GM12801 (cell line): Measurements from ENCODE around the gene ATF7.

Source experiments
- TF ChIP-seq, protein P1 (sequence below): IDR thresholded peaks from one replicate; pipeline ENCODE4 v1.5.1; 2011; ENCODE audit warnings: control low read depth; ENCODE audit not compliant: insufficient read length; ENCODE audit errors: extremely low read depth

ATF7 gene

DNA sequence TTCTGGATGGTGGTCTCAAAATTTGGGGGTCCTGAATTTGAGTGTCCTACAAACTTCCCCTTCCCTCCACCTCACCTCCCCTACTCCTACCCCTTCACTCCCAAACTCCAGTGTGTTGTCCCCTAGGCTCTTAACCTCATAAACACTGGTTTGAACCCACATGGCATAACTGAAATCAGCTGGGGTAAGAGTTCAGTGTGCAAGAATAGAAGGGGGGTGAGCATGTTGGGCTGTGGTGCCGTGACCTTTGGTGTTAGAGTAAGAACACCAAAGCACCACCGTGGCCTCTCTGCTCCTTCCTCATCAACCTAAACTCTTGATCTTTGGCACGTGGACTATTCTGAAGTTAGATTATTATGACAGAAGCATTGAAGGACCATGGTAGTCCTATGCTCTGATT lies 163.2 kb downstream of the ATF7 start:
- TF ChIP-seq, protein P1, sequence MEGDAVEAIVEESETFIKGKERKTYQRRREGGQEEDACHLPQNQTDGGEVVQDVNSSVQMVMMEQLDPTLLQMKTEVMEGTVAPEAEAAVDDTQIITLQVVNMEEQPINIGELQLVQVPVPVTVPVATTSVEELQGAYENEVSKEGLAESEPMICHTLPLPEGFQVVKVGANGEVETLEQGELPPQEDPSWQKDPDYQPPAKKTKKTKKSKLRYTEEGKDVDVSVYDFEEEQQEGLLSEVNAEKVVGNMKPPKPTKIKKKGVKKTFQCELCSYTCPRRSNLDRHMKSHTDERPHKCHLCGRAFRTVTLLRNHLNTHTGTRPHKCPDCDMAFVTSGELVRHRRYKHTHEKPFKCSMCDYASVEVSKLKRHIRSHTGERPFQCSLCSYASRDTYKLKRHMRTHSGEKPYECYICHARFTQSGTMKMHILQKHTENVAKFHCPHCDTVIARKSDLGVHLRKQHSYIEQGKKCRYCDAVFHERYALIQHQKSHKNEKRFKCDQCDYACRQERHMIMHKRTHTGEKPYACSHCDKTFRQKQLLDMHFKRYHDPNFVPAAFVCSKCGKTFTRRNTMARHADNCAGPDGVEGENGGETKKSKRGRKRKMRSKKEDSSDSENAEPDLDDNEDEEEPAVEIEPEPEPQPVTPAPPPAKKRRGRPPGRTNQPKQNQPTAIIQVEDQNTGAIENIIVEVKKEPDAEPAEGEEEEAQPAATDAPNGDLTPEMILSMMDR, result no peak

DNA sequence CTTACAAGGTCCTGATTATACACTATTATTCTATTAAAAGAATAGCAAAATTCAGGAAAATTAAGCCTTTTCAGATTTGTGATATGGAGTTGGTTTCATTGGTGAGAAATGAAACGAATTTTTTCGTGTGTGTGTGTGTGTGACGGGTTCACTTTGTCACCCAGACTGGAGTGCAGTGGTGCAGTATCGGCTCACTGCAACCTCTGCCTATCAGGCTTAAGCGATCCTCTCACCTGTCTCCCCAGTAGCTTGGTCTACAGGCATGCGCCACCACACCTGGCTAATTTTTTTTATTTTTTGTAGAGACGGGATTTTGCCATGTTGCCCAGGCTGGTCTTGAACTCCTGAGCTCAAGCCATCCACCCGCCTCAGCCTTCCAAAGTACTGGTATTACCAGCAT lies 164.6 kb downstream of the ATF7 start:
- TF ChIP-seq, protein P1, result no peak

DNA sequence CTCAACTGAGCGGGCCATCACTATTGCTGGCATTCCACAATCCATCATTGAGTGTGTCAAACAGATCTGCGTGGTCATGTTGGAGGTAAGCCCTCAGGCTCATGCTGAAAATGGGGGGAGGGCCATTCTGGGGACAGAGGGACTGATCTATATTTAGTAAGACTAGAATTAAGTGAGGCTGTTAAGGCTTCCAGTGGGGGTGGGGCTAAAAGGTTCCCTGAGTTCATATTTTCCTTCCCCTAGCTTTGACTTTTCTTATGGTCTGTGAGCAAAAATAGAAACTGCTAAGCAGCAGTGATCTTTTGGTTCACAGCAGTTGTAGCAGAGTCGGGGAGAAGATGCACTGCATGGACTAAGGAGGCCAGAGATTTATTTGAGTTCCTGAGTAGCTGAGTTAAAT lies 165.1 kb downstream of the ATF7 start:
- TF ChIP-seq, protein P1, result no peak

DNA sequence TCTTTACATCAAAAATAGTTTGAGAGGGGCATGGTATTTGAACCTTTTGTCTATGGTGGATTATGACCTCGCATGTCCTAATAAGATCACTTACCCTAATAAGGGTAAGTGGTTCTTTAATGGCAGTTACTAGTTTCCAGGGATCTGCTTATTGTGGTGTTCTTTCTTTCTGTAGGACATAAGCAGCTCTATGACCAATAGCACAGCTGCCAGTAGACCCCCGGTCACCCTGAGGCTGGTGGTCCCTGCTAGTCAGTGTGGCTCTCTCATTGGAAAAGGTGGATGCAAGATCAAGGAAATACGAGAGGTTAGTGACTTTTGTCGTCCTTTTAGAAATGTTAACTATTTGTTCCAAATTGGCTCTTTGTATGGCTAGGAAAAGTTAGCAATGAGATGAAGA lies 167.1 kb downstream of the ATF7 start:
- TF ChIP-seq, protein P1, result no peak
